ENCODE results near the gene CADPS. TPM values are rescaled to one million over a fixed set of nuclear protein-coding genes. Genes with fewer than 3 reads are reported as not detected.
"Not testable (repeated sequence)": the region's sequence is repeated elsewhere in the genome, so short reads cannot be mapped to it uniquely, and the experiment has no call there.

The CADPS gene
- polyA plus RNA-seq, 2 of the 4 experiments (the other 2 are of a cell fraction), result not detected

GRCh38 chr3:62582495-62583172, 292.6 kb downstream of the CADPS start:
- WGBS (ENCODE audit: missing lambda C conversion rate), result 11% methylated on average over 4 of the region's 4 CpGs
- CTCF ChIA-PET, result no interaction called here

GRCh38 chr3:62580485-62580884, 294.7 kb downstream of the CADPS start:
- DNase-seq (ENCODE audit: low read depth in 1 of 2, low spot score in 1 of 2); H3K4me2 ChIP-seq; H3K4me1 ChIP-seq; FAIRE-seq; POLR2A ChIA-PET; CTCF ChIA-PET; H3K9me3 ChIP-seq; ATAC-seq; H3K27ac ChIP-seq; H3K4me3 ChIP-seq: not testable (repeated sequence)
- 0% methylated on average over 1 of the region's 1 CpG for WGBS (ENCODE audit: missing lambda C conversion rate)

More at GRCh38 chr3:62582495-62583172, 292.6 kb downstream of the CADPS start:
- DNase-seq (ENCODE audit: low read depth in 1 of 2, low spot score in 1 of 2) (no peak), ATAC-seq (no peak), FAIRE-seq (no peak)
- no peak overlapping the region for H3K4me2 ChIP-seq
- no peaks in the 10 kb centered on the region for H3K4me1 ChIP-seq
- POLR2A ChIA-PET, result no interaction called here
- TF ChIP-seq ZFP36 (IDR thresholded peaks at IDR 0.05; ENCODE audit: borderline replicate concordance, partially characterized antibody), result no peak
- no peak for TF ChIP-seq HOXA7 (CRISPR knock-in tag; IDR thresholded peaks at IDR 0.05)
- TF ChIP-seq FOSB (CRISPR knock-in tag; IDR thresholded peaks at IDR 0.05), result no peak
- TF ChIP-seq EHMT2 (IDR thresholded peaks at IDR 0.05; ENCODE audit: low read depth), result no peak
- TF ChIP-seq ZC3H11A (IDR thresholded peaks at IDR 0.05), result no peak
- TF ChIP-seq GATA3 (IDR thresholded peaks at IDR 0.05; ENCODE audit: borderline replicate concordance), result no peak
- TF ChIP-seq, protein P1, sequence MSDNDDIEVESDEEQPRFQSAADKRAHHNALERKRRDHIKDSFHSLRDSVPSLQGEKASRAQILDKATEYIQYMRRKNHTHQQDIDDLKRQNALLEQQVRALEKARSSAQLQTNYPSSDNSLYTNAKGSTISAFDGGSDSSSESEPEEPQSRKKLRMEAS (IDR thresholded peaks at IDR 0.05), result no peak
- no peak for TF ChIP-seq CEBPB (IDR thresholded peaks at IDR 0.05)
- no peak for TF ChIP-seq CBX2 (IDR thresholded peaks at IDR 0.05; ENCODE audit: borderline replicate concordance, low read depth)
- H3K9me3 ChIP-seq, result no peaks in the 10 kb centered on the region
- H3K4me3 ChIP-seq, result no peak overlapping the region
- H3K27ac ChIP-seq, result no peak overlapping the region

GRCh38 chr3:62577153-62577552, 298.1 kb downstream of the CADPS start:
- CTCF ChIA-PET, result no interaction called here
- H3K27ac ChIP-seq, result no peak overlapping the region
- ATAC-seq, result no peak
- H3K4me3 ChIP-seq, result no peak overlapping the region
- POLR2A ChIA-PET, result no interaction called here
- TF ChIP-seq, protein P1 (IDR thresholded peaks at IDR 0.05), result no peak
- no peak for TF ChIP-seq ELK1 (IDR thresholded peaks at IDR 0.05; ENCODE audit: low read depth, low read length)
- TF ChIP-seq FOSL2 (IDR thresholded peaks at IDR 0.05), result no peak
- no peak for TF ChIP-seq FOSL2 (CRISPR knock-in tag; IDR thresholded peaks at IDR 0.05)
- TF ChIP-seq GATA3 (IDR thresholded peaks at IDR 0.05; ENCODE audit: borderline replicate concordance), result no peak
- no peak for TF ChIP-seq HOXB13 (CRISPR knock-in tag; IDR thresholded peaks at IDR 0.05; ENCODE audit: low read depth)
- TF ChIP-seq, protein P2, sequence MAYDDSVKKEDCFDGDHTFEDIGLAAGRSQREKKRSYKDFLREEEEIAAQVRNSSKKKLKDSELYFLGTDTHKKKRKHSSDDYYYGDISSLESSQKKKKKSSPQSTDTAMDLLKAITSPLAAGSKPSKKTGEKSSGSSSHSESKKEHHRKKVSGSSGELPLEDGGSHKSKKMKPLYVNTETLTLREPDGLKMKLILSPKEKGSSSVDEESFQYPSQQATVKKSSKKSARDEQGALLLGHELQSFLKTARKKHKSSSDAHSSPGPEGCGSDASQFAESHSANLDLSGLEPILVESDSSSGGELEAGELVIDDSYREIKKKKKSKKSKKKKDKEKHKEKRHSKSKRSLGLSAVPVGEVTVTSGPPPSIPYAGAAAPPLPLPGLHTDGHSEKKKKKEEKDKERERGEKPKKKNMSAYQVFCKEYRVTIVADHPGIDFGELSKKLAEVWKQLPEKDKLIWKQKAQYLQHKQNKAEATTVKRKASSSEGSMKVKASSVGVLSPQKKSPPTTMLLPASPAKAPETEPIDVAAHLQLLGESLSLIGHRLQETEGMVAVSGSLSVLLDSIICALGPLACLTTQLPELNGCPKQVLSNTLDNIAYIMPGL (CRISPR knock-in tag; IDR thresholded peaks at IDR 0.05; ENCODE audit: borderline replicate concordance), result no peak
- no peak for TF ChIP-seq EP300 (IDR thresholded peaks at IDR 0.05)
- TF ChIP-seq TP53 (CRISPR knock-in tag; IDR thresholded peaks at IDR 0.05), result no peak
- TF ChIP-seq CBX8 (IDR thresholded peaks at IDR 0.05), result no peak
- no peak for TF ChIP-seq JUNB (IDR thresholded peaks at IDR 0.05)
- no peak for TF ChIP-seq RARB (CRISPR knock-in tag; IDR thresholded peaks at IDR 0.05)
- no peak for TF ChIP-seq MAFK (IDR thresholded peaks at IDR 0.05; ENCODE audit: partially characterized antibody)
- TF ChIP-seq, protein P3, sequence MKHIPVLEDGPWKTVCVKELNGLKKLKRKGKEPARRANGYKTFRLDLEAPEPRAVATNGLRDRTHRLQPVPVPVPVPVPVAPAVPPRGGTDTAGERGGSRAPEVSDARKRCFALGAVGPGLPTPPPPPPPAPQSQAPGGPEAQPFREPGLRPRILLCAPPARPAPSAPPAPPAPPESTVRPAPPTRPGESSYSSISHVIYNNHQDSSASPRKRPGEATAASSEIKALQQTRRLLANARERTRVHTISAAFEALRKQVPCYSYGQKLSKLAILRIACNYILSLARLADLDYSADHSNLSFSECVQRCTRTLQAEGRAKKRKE (CRISPR knock-in tag; IDR thresholded peaks at IDR 0.05; ENCODE audit: low read depth), result no peak
- TF ChIP-seq KDM5A (IDR thresholded peaks at IDR 0.05), result no peak
- H3K4me2 ChIP-seq, result no peak overlapping the region
- H3K9me3 ChIP-seq, result no peaks in the 10 kb centered on the region
- DNase-seq (ENCODE audit: low read depth in 1 of 2, low spot score in 1 of 2), result no peak
- no peaks in the 10 kb centered on the region for H3K4me1 ChIP-seq
- no peak for FAIRE-seq
- whole genome bisulfite sequencing (ENCODE audit: missing lambda C conversion rate), result 18% methylated on average over 1 of the region's 1 CpG

Measured in A549 (cell line).